Breast epithelium (tissue), 3 donors: ENCODE measurements around the gene MAST4.

Experiments
- POLR2A ChIP-seq: fragments of 450-650 bp; IDR thresholded peaks from one replicate; pipeline ENCODE4 v1.6.1; 2016; ENCODE audit warnings: antibody characterized with exemption, mild to moderate bottlenecking, moderate library complexity
- POLR2AphosphoS5 ChIP-seq, 3 donors: sonication (generic); formaldehyde crosslinking; IDR thresholded peaks; one replicate each; pipeline ENCODE4 v1.6.1; 2017; ENCODE audit warnings: antibody characterized with exemption in 3 of 3
- TF ChIP-seq, protein P1 (sequence below), 3 donors: fragments of 450-650 bp; IDR thresholded peaks; one replicate each; pipeline ENCODE4 v1.5.1; 2016 to 2017; ENCODE audit warnings: antibody characterized with exemption in 3 of 3, mild to moderate bottlenecking in 3 of 3, moderate library complexity in 3 of 3

DNA sequence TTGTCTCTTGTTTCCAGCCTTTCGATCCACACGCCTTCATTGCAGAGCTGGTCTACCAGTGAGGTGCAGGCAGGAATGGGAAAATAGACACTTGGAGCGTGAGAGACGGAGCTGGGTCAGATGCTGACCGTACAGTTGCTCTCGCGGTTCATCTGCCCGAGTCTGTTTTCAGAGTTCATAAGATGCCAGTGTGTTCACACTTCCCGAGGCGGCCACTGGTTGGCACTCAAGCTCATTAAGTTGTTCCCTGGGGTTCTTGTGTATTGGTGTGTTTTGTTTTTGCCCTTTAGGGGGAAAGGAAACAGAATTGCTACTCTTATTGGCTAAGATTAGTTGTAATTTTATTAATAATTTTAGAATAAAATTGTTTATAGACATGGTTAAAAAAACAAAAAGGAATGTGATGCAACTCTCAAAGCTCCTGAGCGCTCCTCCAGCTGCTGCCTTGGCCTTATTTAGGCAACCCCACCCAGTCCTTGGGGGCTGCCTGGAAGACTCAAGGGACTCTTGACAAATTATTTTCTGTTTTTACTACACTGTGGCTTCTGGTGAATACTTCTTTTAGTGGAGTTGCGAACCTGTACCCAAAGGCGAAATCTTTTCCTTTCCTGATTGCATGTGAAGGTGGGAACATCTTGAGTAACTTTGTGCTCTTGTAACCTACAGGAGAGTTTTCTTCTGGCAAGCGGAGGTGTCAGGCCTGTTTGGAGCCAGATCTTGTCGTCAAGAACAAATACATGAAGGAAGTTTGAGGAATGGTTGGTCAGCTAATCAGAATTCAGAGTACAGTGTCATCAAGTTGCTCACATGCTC, 146.1 kb downstream of the MAST4 start:
- TF ChIP-seq, protein P1, sequence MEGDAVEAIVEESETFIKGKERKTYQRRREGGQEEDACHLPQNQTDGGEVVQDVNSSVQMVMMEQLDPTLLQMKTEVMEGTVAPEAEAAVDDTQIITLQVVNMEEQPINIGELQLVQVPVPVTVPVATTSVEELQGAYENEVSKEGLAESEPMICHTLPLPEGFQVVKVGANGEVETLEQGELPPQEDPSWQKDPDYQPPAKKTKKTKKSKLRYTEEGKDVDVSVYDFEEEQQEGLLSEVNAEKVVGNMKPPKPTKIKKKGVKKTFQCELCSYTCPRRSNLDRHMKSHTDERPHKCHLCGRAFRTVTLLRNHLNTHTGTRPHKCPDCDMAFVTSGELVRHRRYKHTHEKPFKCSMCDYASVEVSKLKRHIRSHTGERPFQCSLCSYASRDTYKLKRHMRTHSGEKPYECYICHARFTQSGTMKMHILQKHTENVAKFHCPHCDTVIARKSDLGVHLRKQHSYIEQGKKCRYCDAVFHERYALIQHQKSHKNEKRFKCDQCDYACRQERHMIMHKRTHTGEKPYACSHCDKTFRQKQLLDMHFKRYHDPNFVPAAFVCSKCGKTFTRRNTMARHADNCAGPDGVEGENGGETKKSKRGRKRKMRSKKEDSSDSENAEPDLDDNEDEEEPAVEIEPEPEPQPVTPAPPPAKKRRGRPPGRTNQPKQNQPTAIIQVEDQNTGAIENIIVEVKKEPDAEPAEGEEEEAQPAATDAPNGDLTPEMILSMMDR (IDR thresholded peaks at IDR 0.05), result no peak
- TF ChIP-seq POLR2AphosphoS5 (IDR thresholded peaks at IDR 0.05) (no peak), POLR2A (no peak)
